ENCODE results near the gene ANK3. TPM values are rescaled to one million over a fixed set of nuclear protein-coding genes. Genes with fewer than 3 reads are reported as not detected.

The ANK3 gene
- total RNA-seq, 1 donor from 2014 or later, result 39.1 TPM

- ATAC-seq, result no peak
These were observed 112.0 kb downstream of the ANK3 start for GRCh38 chr10:60277656-60278055.

- ATAC-seq, result no peak
These were observed 113.4 kb downstream of the ANK3 start for GRCh38 chr10:60276232-60276631.

GRCh38 chr10:60271319-60272040, 118.2 kb downstream of the ANK3 start:
- no peak for ATAC-seq

- ATAC-seq, result no peak
These were observed 119.2 kb downstream of the ANK3 start for GRCh38 chr10:60270426-60270825.

- ATAC-seq, result no peak
These were observed 121.9 kb downstream of the ANK3 start for GRCh38 chr10:60267802-60268201.

- no peak for ATAC-seq
These were observed 123.2 kb downstream of the ANK3 start for GRCh38 chr10:60266513-60266912.

GRCh38 chr10:60262647-60263126, 127.0 kb downstream of the ANK3 start:
- ATAC-seq, result no peak

GRCh38 chr10:60260321-60260720, 129.4 kb downstream of the ANK3 start:
- ATAC-seq, result no peak

GRCh38 chr10:60258429-60258797, 131.3 kb downstream of the ANK3 start:
- ATAC-seq, result no peak

GRCh38 chr10:60257767-60258428, 131.8 kb downstream of the ANK3 start:
- no peak for ATAC-seq

- no peak for ATAC-seq
These were observed 134.9 kb downstream of the ANK3 start for GRCh38 chr10:60254776-60255175.

- ATAC-seq, result no peak
These were observed 136.2 kb downstream of the ANK3 start for GRCh38 chr10:60253484-60253883.

- ATAC-seq, result no peak
These were observed 137.0 kb downstream of the ANK3 start for GRCh38 chr10:60252688-60253087.

GRCh38 chr10:60246382-60246781, 143.3 kb downstream of the ANK3 start:
- no peak for ATAC-seq

GRCh38 chr10:60239228-60239627, 150.4 kb downstream of the ANK3 start:
- no peak for ATAC-seq

- no peak for ATAC-seq
These were observed 150.9 kb downstream of the ANK3 start for GRCh38 chr10:60238759-60239100.

GRCh38 chr10:60237977-60238758, 151.5 kb downstream of the ANK3 start:
- peak; percentile 87 for ATAC-seq

GRCh38 chr10:60236869-60237524, 152.7 kb downstream of the ANK3 start:
- ATAC-seq, result peak; percentile 61

- ATAC-seq, result peak; percentile 48
These were observed 154.7 kb downstream of the ANK3 start for GRCh38 chr10:60235001-60235400.

GRCh38 chr10:60234551-60234950, 155.1 kb downstream of the ANK3 start:
- no peak for ATAC-seq

- no peak for ATAC-seq
These were observed 158.8 kb downstream of the ANK3 start for GRCh38 chr10:60230892-60231291.

GRCh38 chr10:60224066-60224705, 165.5 kb downstream of the ANK3 start:
- ATAC-seq, result no peak

GRCh38 chr10:60222047-60222446, 167.6 kb downstream of the ANK3 start:
- ATAC-seq, result no peak

All from esophagus mucosa (tissue), 1 donor.